GM21723 (cell line): Measurements from ENCODE around the gene SFRP2.

Source experiments
- ATAC-seq: cut with Tn5 transposase; IDR thresholded peaks from one replicate; pipeline ENCODE4 v1.9.1; 2021; ENCODE audit warnings: mild to moderate bottlenecking, moderate library complexity; ENCODE audit not compliant: unreplicated experiment

Gene SFRP2

GRCh38 chr4:153777421-153777820 is 11.5 kb downstream of the SFRP2 start:
- no peak for ATAC-seq

- ATAC-seq: no peak
These were observed 12.3 kb downstream of the SFRP2 start for GRCh38 chr4:153776601-153777000.

DNA sequence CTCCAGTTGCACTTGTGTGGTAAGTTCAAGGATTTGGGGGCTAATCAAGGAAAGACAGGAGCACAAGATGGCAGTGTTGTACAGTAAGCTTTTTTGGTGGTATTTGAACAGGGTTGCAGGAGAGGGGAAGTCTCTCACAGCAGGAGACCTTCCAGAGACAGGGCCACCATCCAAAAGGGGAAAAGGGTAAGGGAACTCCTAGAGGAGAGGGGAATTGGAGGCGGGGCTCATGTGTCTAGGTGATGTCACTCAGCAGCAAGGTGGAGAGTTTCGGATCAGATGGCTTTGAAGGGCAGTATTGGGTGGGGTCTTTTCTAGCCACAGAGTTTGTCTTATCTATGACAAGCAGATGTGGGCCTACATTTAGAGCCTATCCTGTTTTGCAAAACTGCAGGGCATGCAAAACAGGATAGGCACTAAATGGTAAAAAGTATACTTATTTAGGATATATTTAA is 15.6 kb downstream of the SFRP2 start:
- ATAC-seq: no peak

DNA sequence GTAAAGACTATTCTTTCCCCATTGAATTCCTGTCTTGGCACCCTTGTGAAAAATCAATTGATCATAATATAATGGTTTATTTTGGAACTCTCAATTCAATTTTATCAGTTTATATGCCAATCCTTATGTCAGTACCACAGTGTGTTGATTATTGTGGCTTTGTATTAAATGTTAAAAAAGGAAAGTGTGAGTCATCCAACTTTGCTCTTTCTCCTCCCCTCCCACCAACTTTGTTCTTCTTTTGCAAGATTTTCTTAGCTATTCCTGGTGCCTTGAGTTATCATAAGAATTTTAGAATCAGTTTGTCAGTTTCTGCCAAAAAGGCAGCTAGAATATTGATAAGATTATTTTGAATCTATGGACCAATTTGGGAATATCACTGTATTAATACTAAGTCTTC is 17.8 kb downstream of the SFRP2 start:
- ATAC-seq: no peak

- ATAC-seq: no peak
These were observed 22.1 kb downstream of the SFRP2 start for GRCh38 chr4:153766758-153767157.

- no peak for ATAC-seq
These were observed 23.0 kb downstream of the SFRP2 start for GRCh38 chr4:153765894-153766293.

DNA sequence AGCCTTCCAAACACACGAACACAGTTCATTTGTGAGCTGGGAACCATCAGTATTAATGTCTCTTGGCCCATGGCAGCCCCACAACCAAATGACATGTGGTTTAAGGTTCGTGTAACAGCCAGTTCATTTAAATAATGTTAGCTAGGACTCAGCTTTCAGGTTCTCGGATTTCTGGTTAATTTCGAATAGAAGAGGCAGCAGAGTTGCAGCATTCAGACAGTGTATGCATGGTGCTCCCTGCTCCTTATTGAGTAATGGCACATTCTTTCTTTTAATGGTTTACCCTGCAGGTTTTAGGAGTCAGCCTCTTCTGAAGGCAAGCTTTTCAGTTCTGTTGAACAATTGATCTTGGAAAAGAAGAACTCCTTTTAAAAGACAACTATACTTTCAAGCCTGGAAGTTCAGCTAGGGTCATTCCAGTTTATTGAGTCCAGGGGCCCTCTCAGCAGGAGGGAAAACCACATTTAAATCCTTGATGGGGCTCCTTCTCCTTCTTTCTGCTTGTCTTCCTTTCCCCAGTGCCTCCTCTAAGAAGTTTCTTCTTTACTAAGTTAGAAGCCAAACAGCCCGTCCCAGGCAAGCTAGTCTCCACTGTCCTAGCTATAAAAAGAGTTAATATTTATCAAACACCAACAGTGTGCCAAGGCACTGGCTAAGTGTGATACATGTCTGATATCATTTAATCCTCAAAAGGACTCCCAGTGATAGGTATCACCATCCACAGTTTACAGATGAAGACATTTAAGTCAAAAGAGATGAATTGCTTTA is 24.1 kb downstream of the SFRP2 start:
- ATAC-seq: no peak

DNA sequence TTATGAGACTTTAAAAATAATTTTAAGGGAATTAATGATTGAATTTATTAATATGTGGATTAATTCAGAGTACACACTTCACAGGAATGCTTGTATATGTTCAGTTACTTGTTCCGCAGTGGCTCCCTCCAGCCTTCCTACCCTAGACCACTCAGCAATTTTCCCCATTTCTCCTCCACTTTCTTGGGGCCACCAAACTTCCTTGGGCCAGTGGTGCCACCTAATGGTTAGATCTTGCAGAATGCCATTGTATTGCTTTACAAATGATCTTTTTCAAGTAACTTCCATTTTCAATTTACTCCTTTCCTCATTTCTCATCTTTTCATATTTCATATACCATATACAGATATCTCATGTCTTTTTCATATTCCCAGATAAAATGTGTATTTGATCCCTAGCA is 25.5 kb downstream of the SFRP2 start:
- no peak for ATAC-seq

DNA sequence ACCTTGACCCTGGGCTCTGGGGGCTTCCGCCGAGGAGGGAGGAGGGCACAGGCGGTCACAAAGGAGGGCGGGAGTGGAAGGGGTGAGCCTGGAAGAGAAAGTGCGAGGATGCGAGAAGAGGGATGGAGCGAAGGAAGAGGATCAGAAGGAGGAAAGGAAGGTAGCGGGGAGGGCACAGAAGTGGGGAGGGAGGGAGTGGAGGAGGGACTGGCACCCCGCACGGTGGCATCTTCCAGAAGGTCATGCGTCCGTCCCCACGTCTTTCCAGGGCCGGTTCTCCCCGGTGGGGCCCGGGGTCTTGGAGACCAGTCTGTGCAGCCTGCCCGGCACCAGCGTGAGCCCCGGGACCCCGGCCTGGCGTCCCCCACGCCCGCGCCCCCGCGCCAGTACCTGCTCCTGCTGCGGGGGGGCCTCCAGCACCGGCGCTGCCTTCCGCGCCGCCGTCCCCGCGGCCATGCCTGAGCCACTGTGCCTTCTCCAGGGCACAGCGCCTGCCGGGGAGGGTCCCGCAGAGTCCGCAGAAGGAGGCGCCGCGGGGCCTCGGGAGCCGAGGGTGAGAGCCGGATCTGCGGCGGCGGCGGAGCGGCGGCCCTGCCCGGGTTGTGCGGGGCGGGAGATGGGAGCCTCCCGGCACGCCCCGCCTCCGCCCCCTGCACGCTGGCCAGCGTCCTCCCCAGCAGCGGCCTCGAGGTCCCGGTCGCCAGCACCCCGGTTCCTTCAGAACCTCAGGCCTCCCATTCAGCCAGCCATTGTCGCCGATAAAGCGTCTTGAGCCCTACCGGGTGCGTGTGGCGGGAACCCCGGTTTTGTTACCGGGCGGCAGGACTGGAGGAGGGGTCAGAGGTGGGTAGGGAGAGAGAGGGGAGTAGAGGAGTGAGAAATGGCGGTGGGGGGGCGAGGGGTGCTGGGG is 29.2 kb downstream of the SFRP2 start, which contains the start of gene RNF175:
Gene RNF175 (minus strand): TSS at position 618 of the 910 bp plus-strand sequence. CDS start 162 bp downstream, at position 456.
- ATAC-seq: no peak

DNA sequence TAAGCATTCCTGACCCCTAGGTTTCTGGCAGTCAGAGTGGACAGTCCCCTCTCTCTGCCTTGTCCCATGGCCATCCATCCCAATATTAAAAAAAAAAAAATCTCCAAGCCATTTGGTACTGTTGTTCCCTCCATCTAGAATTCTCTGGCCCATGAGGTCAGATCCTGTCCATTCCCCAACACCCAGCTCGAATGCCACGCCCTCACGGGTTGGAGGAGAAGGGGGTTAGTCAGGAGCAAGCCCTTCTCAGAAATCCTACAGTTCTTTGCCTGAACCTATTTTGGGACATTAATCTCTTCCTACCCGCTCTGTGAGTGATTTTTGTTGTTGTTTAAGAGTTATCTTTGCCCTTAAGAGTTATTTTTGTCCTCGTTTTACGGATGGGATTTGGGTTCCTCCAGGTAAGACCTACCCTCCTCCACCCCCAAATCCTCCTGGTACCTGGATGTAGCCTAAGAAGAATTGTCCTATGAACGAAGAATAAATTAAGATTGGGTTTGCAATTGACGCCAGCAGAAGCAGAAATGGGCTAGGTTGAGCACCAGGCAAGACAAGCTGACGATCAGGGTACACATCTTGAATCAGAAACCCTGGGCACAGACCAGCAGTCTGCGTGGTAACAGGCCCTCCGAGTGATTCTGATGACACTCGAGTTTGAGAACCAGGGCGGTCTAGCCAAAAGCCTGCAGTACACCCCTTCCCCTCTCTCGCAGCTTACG is 30.0 kb downstream of the SFRP2 start:
- no peak for ATAC-seq

DNA sequence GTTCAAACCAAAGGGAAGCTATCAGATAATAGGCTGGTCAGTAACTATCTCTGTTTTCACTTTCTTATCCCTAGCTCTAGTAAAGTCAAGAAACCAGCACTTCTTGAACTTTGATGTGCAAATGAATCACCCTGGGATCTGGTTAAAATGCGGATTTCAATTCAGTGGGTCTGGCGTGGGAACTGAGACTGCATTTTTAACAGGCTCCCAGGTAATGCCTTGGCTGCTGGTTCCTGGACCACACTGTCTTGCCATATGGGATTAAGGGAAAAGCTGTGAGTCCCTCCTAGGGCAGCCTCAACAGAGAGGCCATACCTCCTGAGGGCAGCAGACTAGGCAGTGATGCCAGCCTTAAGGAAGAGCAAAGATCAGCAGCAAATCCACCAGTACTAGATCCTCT is 30.7 kb downstream of the SFRP2 start:
- ATAC-seq: no peak

DNA sequence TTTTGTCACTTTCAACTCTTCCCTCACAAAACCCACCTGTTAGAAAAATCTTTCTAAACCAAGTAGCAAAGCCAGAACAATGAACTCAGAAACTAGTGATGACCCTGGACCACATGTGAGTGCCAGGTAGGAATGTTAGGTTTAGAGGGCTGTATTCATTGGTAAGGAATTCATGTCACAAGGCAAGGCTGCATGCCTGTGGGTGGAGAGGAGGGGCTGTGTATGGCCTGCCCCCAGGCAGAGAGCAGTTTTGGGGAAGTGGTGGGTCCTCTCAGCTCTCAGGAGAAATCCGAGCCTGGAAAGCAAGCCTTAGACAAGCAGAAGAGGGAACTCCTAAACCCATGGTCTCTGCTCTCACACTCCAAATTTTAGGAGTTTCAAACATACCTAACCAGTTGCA is 31.5 kb downstream of the SFRP2 start:
- no peak for ATAC-seq

- ATAC-seq: no peak
These were observed 33.7 kb downstream of the SFRP2 start for GRCh38 chr4:153755186-153755585.

- ATAC-seq: peak; percentile 92
These were observed 38.6 kb downstream of the SFRP2 start for GRCh38 chr4:153750197-153750817.

- ATAC-seq: no peak
These were observed 40.5 kb downstream of the SFRP2 start for GRCh38 chr4:153748378-153748777.

- ATAC-seq: no peak
These were observed 41.4 kb downstream of the SFRP2 start for GRCh38 chr4:153747406-153747955.

GRCh38 chr4:153745651-153746050 is 43.2 kb downstream of the SFRP2 start:
- ATAC-seq: no peak

DNA sequence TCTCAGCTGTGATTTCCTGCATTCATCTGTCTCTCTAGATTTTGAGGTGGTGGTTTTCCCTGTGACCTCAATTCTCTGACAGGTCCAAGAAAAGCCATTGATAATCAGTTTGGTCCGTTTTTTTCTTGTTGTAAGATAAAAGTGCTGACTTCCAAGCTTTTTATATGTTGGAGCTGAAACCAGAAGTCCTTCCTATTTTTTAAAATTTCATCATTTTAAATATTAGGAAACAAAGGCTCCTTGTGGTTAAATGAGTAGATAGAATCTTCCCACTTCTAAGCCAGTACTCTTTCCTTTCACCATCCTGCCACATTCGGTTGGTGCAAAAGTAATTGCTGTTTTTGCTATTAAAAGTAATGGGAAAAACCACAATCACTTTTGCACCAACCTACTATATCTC is 47.3 kb downstream of the SFRP2 start:
- ATAC-seq: no peak

GRCh38 chr4:153735906-153736461 is 52.9 kb downstream of the SFRP2 start:
- no peak for ATAC-seq
